ENCODE data around the gene TTLL8. TPM values are rescaled to one million over a fixed set of nuclear protein-coding genes. Genes with fewer than 3 reads are reported as not detected.

TTLL8 gene
- total RNA-seq, 1 experiment from 2014 or later = not detected

DNA sequence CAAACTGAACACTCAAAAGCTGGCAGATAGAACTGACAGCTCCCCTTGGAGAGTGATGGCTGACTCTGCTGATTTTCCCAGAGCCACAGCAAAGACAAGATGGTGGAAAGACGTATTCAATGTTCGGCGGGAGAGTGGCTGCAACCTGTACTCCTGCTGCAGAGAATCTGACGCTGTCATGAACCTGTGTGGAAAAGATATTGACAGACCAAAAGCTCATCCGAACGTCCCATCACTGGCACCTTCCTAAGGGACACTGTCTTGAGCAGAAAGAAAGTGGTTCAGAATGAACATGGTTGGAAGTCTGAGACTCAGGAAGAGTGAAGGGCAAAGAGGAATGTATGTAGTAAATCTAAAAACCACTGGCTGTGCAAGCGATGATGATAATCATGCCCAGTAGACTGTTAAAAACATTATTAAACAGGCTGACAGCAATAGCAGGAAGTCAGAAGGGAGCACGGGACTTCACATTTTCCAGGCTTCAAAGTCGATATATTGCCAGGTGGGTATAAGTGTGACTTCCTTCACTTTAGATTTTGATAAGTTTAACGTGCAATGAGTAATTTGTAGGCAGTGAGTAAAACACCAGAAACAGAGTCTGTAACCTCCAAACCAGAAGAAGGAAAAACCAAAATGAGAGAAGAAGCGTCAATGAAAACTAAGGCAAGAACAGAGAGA, 39.4 kb downstream of the TTLL8 start:
- DNase-seq (no peak), ATAC-seq (no peak)
- no peak overlapping the region for H3K9ac ChIP-seq (ENCODE audit: low read length)
- BruUV-seq (replicated peaks) = no TSS peak
- intact Hi-C loops (cut with micrococcal nuclease) = no loop called here
- no peak overlapping the region for H3K27ac ChIP-seq (ENCODE audit: low read length)
- H3K9me3 ChIP-seq (ENCODE audit: low read length) = no peaks in the 10 kb centered on the region
- no peaks in the 10 kb centered on the region for H3K36me3 ChIP-seq (ENCODE audit: low read depth, low read length)
- H4K20me1 ChIP-seq (ENCODE audit: low read length) = no peaks in the 10 kb centered on the region
- no peaks in the 10 kb centered on the region for H3K27me3 ChIP-seq (ENCODE audit: low read length)
- H3K4me2 ChIP-seq (ENCODE audit: low read length) = no peak overlapping the region
- no peaks in the 10 kb centered on the region for H3F3A ChIP-seq (ENCODE audit: low read length, unreplicated experiment)
- POLR2A ChIA-PET (ENCODE audit: unreplicated experiment) = no interaction called here
- H3K79me2 ChIP-seq (ENCODE audit: low read length) = no peaks in the 10 kb centered on the region
- no peaks in the 10 kb centered on the region for H3K4me1 ChIP-seq (ENCODE audit: insufficient read depth, low read length)
- H3K9me2 ChIP-seq (replicated peaks; ENCODE audit: low read length) = no peaks in the 10 kb centered on the region
- H2AFZ ChIP-seq (ENCODE audit: low read length) = no peak overlapping the region
- TF ChIP-seq EZH2 (IDR thresholded peaks at IDR 0.05; ENCODE audit: low read length, unreplicated experiment) (no peak), CTCF (conservative IDR thresholded peaks at IDR 0.05; ENCODE audit: low read depth, low read length) (no peak), EZH2phosphoT487 (IDR thresholded peaks at IDR 0.05; ENCODE audit: borderline replicate concordance, low read length) (no peak)
- H3K4me3 ChIP-seq (ENCODE audit: low read length) = no peak overlapping the region
- CTCF ChIA-PET = interaction anchor here (0.5 kb wide), 1 partner anchor 9 kb away, joined by 5 read pairs; no protein-coding TSS in a partner anchor

DNA sequence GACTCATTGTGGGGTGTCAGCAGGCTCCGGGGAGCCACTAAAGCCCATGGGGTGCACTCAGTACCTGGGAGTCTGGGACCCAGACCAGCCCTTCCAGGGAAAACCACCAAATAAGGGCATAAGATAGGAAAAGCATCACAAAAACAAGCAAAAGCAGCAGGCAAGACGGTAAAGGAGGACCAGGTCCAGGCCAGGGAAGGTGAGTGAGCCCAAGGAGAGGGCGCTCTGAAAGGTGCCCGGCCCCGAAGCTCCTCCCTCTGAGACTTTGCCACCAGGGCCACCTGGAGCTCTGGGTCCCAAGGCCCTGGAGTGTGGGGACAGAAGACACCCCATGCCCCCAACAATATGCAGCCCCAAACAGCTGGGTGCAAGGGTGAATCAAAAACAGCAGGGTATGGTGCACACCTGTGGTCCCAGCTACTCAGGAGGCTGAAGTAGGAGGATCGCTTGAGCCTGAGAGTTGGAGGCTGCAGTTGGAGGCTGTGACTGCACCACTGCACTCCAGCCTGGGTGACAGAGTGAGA, 40.3 kb downstream of the TTLL8 start:
- Histone ChIP-seq H4K20me1 (ENCODE audit: low read length) (no peaks in the 10 kb centered on the region), H3K79me2 (ENCODE audit: low read length) (no peaks in the 10 kb centered on the region), H3K36me3 (ENCODE audit: low read depth, low read length) (no peaks in the 10 kb centered on the region), H3F3A (ENCODE audit: low read length, unreplicated experiment) (no peaks in the 10 kb centered on the region), H3K4me3 (ENCODE audit: low read length) (no peak overlapping the region), H3K4me1 (ENCODE audit: insufficient read depth, low read length) (no peaks in the 10 kb centered on the region), H3K9ac (ENCODE audit: low read length) (no peak overlapping the region), H3K9me2 (replicated peaks; ENCODE audit: low read length) (no peaks in the 10 kb centered on the region), H3K4me2 (ENCODE audit: low read length) (no peak overlapping the region), H3K27ac (ENCODE audit: low read length) (no peak overlapping the region), H3K27me3 (ENCODE audit: low read length) (no peaks in the 10 kb centered on the region), H3K9me3 (ENCODE audit: low read length) (no peaks in the 10 kb centered on the region), H2AFZ (ENCODE audit: low read length) (no peak overlapping the region)
- no TSS peak for BruUV-seq (replicated peaks)
- DNase-seq = no peak
- ATAC-seq = no peak
- CTCF ChIA-PET = no interaction called here
- TF ChIP-seq EZH2phosphoT487 (IDR thresholded peaks at IDR 0.05; ENCODE audit: borderline replicate concordance, low read length) (no peak), EZH2 (IDR thresholded peaks at IDR 0.05; ENCODE audit: low read length, unreplicated experiment) (no peak), CTCF (conservative IDR thresholded peaks at IDR 0.05; ENCODE audit: low read depth, low read length) (no peak)
- POLR2A ChIA-PET (ENCODE audit: unreplicated experiment) = no interaction called here
- intact Hi-C loops (cut with micrococcal nuclease) = no loop called here

GRCh38 chr22:50016988-50017700, 41.0 kb downstream of the TTLL8 start:
- POLR2A ChIA-PET (ENCODE audit: unreplicated experiment) = no interaction called here

More at GRCh38 chr22:50016988-50017700, 41.0 kb downstream of the TTLL8 start:
- no peaks in the 10 kb centered on the region for H3K79me2 ChIP-seq (ENCODE audit: low read length)
- H3F3A ChIP-seq (ENCODE audit: low read length, unreplicated experiment) = no peaks in the 10 kb centered on the region
- no peak overlapping the region for H3K4me2 ChIP-seq (ENCODE audit: low read length)
- H3K27me3 ChIP-seq (ENCODE audit: low read length) = no peaks in the 10 kb centered on the region
- no peak overlapping the region for H3K9ac ChIP-seq (ENCODE audit: low read length)
- TF ChIP-seq EZH2 (IDR thresholded peaks at IDR 0.05; ENCODE audit: low read length, unreplicated experiment) = no peak
- TF ChIP-seq CTCF (conservative IDR thresholded peaks at IDR 0.05; ENCODE audit: low read depth, low read length) = no peak
- no peak for TF ChIP-seq EZH2phosphoT487 (IDR thresholded peaks at IDR 0.05; ENCODE audit: borderline replicate concordance, low read length)
- no peaks in the 10 kb centered on the region for H3K9me3 ChIP-seq (ENCODE audit: low read length)
- no peaks in the 10 kb centered on the region for H3K36me3 ChIP-seq (ENCODE audit: low read depth, low read length)
- H3K9me2 ChIP-seq (replicated peaks; ENCODE audit: low read length) = no peaks in the 10 kb centered on the region
- H3K27ac ChIP-seq (ENCODE audit: low read length) = no peak overlapping the region
- H3K4me1 ChIP-seq (ENCODE audit: insufficient read depth, low read length) = no peaks in the 10 kb centered on the region
- ATAC-seq (no peak), DNase-seq (no peak)
- H3K4me3 ChIP-seq (ENCODE audit: low read length) = no peak overlapping the region
- no TSS peak for BruUV-seq (replicated peaks)
- CTCF ChIA-PET = no interaction called here
- no peaks in the 10 kb centered on the region for H4K20me1 ChIP-seq (ENCODE audit: low read length)
- H2AFZ ChIP-seq (ENCODE audit: low read length) = no peak overlapping the region
- intact Hi-C loops (cut with micrococcal nuclease) = no loop called here

All from PC-3 (cell line).